A549 (cell line): ENCODE measurements around the gene ZC3H11A.

Source experiments
- BHLHE40 ChIP-seq: IDR thresholded peaks from 2 replicates; pipeline ENCODE4 v1.6.1; 2012; ENCODE audit warnings: low read depth, low read length, inconsistent platforms
- CHD2 ChIP-seq: fragments of 150-350 bp; IDR thresholded peaks from 2 replicates; pipeline ENCODE4 v1.6.1; 2014; ENCODE audit warnings: low read length; ENCODE audit not compliant: partially characterized antibody
- SMC3 ChIP-seq: fragments of >200 bp; sonication (Bioruptor Twin); formaldehyde crosslinking; IDR thresholded peaks from 3 replicates; pipeline ENCODE4 v1.6.1; 2018; ENCODE audit warnings: inconsistent platforms
- TF ChIP-seq, protein P1 (sequence below): fragments of >200 bp; sonication (Bioruptor Twin); formaldehyde crosslinking; IDR thresholded peaks from 3 replicates; pipeline ENCODE4 v1.5.1; 2016
- TF ChIP-seq, protein P2 (sequence below): IDR thresholded peaks from 2 replicates; pipeline ENCODE4 v1.6.1; 2012

DNA sequence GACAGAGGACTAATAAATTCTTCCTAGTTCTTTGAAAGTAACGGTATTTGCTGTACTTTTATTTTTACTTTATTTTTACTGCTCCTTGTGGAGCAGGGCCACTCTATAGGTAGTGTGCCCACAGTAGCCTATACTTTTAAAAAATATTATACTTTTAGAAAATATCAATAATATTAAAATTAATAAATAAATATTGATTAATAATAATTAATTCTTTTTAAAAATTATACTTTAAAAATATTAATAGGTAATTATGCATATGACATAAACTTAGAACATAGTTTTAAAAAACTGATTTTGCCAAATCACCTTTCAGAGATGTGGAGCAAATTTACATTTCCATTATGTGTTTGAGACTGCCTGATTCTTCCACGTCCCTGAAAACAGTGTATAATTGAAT is 30.8 kb downstream of the ZC3H11A start:
- no peak for TF ChIP-seq SMC3
- TF ChIP-seq, protein P1, sequence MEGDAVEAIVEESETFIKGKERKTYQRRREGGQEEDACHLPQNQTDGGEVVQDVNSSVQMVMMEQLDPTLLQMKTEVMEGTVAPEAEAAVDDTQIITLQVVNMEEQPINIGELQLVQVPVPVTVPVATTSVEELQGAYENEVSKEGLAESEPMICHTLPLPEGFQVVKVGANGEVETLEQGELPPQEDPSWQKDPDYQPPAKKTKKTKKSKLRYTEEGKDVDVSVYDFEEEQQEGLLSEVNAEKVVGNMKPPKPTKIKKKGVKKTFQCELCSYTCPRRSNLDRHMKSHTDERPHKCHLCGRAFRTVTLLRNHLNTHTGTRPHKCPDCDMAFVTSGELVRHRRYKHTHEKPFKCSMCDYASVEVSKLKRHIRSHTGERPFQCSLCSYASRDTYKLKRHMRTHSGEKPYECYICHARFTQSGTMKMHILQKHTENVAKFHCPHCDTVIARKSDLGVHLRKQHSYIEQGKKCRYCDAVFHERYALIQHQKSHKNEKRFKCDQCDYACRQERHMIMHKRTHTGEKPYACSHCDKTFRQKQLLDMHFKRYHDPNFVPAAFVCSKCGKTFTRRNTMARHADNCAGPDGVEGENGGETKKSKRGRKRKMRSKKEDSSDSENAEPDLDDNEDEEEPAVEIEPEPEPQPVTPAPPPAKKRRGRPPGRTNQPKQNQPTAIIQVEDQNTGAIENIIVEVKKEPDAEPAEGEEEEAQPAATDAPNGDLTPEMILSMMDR, result no peak
- no peak for TF ChIP-seq CHD2
- TF ChIP-seq BHLHE40, result no peak
- TF ChIP-seq, protein P2, sequence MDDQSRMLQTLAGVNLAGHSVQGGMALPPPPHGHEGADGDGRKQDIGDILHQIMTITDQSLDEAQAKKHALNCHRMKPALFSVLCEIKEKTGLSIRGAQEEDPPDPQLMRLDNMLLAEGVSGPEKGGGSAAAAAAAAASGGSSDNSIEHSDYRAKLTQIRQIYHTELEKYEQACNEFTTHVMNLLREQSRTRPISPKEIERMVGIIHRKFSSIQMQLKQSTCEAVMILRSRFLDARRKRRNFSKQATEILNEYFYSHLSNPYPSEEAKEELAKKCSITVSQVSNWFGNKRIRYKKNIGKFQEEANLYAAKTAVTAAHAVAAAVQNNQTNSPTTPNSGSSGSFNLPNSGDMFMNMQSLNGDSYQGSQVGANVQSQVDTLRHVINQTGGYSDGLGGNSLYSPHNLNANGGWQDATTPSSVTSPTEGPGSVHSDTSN, result no peak
